Right cardiac atrium (tissue), 5 donors: Measurements from ENCODE around the gene CACNA2D1. TPM values are rescaled to one million over a fixed set of nuclear protein-coding genes. Genes with fewer than 3 reads are reported as not detected.

Source experiments
- ATAC-seq, 2 donors: fragments of 200-7000 bp; cut with Tn5 transposase; one replicate each; pipeline versions ENCODE4 v1.8.0 to v1.9.1; 2020; ENCODE audit warnings: moderate library complexity in 2 of 2, mild to moderate bottlenecking in 1 of 2
- DNase-seq, 3 donors: peaks; one replicate each; pipeline ENCODE4 v3.0.0-alpha.2; 2020
- H3K27ac ChIP-seq: one replicate; pipeline ENCODE4 v1.5.1; 2013; ENCODE audit warnings: mild to moderate bottlenecking, low read length, control low read depth, moderate library complexity
- H3K27me3 ChIP-seq: one replicate; pipeline ENCODE4 v1.6.1; 2013; ENCODE audit not compliant: control insufficient read depth, insufficient read depth
- H3K4me1 ChIP-seq: one replicate; pipeline ENCODE4 v1.6.1; 2013; ENCODE audit warnings: low read length; ENCODE audit not compliant: control insufficient read depth, insufficient read depth
- H3K4me3 ChIP-seq: one replicate; pipeline ENCODE4 v1.5.1; 2013; ENCODE audit warnings: low read length, control low read depth
- H3K9me3 ChIP-seq: one replicate; pipeline ENCODE4 v1.6.1; 2013; ENCODE audit warnings: low read length; ENCODE audit not compliant: control insufficient read depth
- WGBS: extraction: QIAGEN DNeasy Blood & Tissue Kit; methylation state at CpG from one replicate; pipeline ENCODE4 v1.1.7; 2013; 5-methylcytosine and 5-hydroxymethylcytosine counted together
- intact Hi-C, 4 donors: fragments of 100-400 bp; cut with DNase I; formaldehyde crosslinking; loops; one replicate each; pipeline versions ENCODE4 v1.11.0 to v1.14.0; 2022 to 2023
- polyA plus RNA-seq: library from polyadenylated mRNA; stranded (reverse); fragments of 200-250 nt; gene quantifications from one replicate; pipeline ENCODE4 v1.2.3, GENCODE V29; 2013
- total RNA-seq, 4 donors: library from RNA; stranded (reverse); fragmentation: NEBNext Ultra II Directional; extraction: Animal tissue kit (Norgen Biotek cat#: 25700); gene quantifications; one replicate each; pipeline ENCODE4 v1.2.1, GENCODE V29; 2021
- donor health status: healthy with polysubstance abuse.
- donor health status: DM: no; HTN: yes; CAD: no.
- donor health status: DM: no; HTN: no; CAD: no.
- donor health status: DM: no; HTN: yes; CAD: no; lungs with severe emphysema.
- donor health status: DM: yes; HTN: yes; CAD: no.

CACNA2D1 gene
- total and polyA plus RNA-seq, 5 donors, result 9.7 to 55.2 (median 42.4) TPM

GRCh38 chr7:81983406-81983805 lies 460.2 kb downstream of the CACNA2D1 start:
- Histone ChIP-seq H3K9me3 (no peaks in the 10 kb centered on the region), H3K27me3 (no peaks in the 10 kb centered on the region), H3K4me3 (no peak overlapping the region), H3K4me1 (no peaks in the 10 kb centered on the region), H3K27ac (no peak overlapping the region)
- DNase-seq, result no peak
- 86% methylated on average over 3 of the region's 3 CpGs for WGBS
- ATAC-seq, result no peak
- intact Hi-C loops, result no loop called here

- no peak for DNase-seq
- H3K4me1 ChIP-seq, result no peaks in the 10 kb centered on the region
- 88% methylated on average over 2 of the region's 2 CpGs for WGBS
Observed at GRCh38 chr7:81973117-81973516, 470.5 kb downstream of the CACNA2D1 start.

GRCh38 chr7:81960026-81960425 lies 483.6 kb downstream of the CACNA2D1 start:
- H3K27me3 ChIP-seq, result no peaks in the 10 kb centered on the region
- no peak overlapping the region for H3K27ac ChIP-seq
- intact Hi-C loops, result no loop called here
- 64% methylated on average over 2 of the region's 2 CpGs for WGBS
- no peaks in the 10 kb centered on the region for H3K9me3 ChIP-seq
- H3K4me3 ChIP-seq, result no peak overlapping the region
- no peak for DNase-seq
- ATAC-seq, result no peak
- H3K4me1 ChIP-seq, result no peaks in the 10 kb centered on the region

More at GRCh38 chr7:81973117-81973516, 470.5 kb downstream of the CACNA2D1 start:
- Histone ChIP-seq H3K9me3 (no peaks in the 10 kb centered on the region), H3K4me3 (no peak overlapping the region), H3K27me3 (no peaks in the 10 kb centered on the region), H3K27ac (no peak overlapping the region)
- no peak for ATAC-seq
- intact Hi-C loops, result no loop called here

- Histone ChIP-seq H3K4me1 (no peaks in the 10 kb centered on the region), H3K27ac (no peak overlapping the region), H3K9me3 (no peaks in the 10 kb centered on the region), H3K4me3 (no peak overlapping the region), H3K27me3 (no peaks in the 10 kb centered on the region)
- 51% methylated on average over 4 of the region's 4 CpGs for WGBS
- DNase-seq, result no peak
- peak; percentile 67 to 78 for ATAC-seq
- intact Hi-C loops, result loop anchor here in 3 of 4 donors (10.0 kb wide), 2 partner anchors 453 to 463 kb away; no protein-coding TSS in a partner anchor
Observed at GRCh38 chr7:81957517-81957916, 486.1 kb downstream of the CACNA2D1 start.

- Histone ChIP-seq H3K27ac (no peak overlapping the region), H3K4me3 (no peak overlapping the region), H3K27me3 (no peaks in the 10 kb centered on the region), H3K9me3 (no peaks in the 10 kb centered on the region), H3K4me1 (no peaks in the 10 kb centered on the region)
- intact Hi-C loops, result loop anchor here in 3 of 4 donors (10.0 kb wide), 2 partner anchors 452 to 462 kb away; no protein-coding TSS in a partner anchor
- ATAC-seq (peak; percentile 63 to 84), DNase-seq (no peak)
- 56% methylated on average over 4 of the region's 4 CpGs for whole genome bisulfite sequencing
Observed at GRCh38 chr7:81956520-81956919, 487.1 kb downstream of the CACNA2D1 start.

- no peak overlapping the region for H3K27ac ChIP-seq
- no peak overlapping the region for H3K4me3 ChIP-seq
- H3K9me3 ChIP-seq, result no peaks in the 10 kb centered on the region
- DNase-seq (no peak), ATAC-seq (no peak)
- H3K4me1 ChIP-seq, result no peaks in the 10 kb centered on the region
- H3K27me3 ChIP-seq, result no peaks in the 10 kb centered on the region
- intact Hi-C loops, result no loop called here
Observed at GRCh38 chr7:81949306-81949705, 494.3 kb downstream of the CACNA2D1 start.

- WGBS, result 38% methylated on average over 2 of the region's 2 CpGs
- no peak overlapping the region for H3K4me3 ChIP-seq
- intact Hi-C loops, result no loop called here
- H3K9me3 ChIP-seq, result no peaks in the 10 kb centered on the region
- DNase-seq (peak in 2 of 3 donors; percentile 50 to 79), ATAC-seq (peak; percentile 21 to 90)
- no peaks in the 10 kb centered on the region for H3K4me1 ChIP-seq
- H3K27me3 ChIP-seq, result no peaks in the 10 kb centered on the region
- H3K27ac ChIP-seq, result no peak overlapping the region
Observed at GRCh38 chr7:81944058-81944457, 499.5 kb downstream of the CACNA2D1 start.

- Histone ChIP-seq H3K4me3 (no peak overlapping the region), H3K27me3 (no peaks in the 10 kb centered on the region), H3K4me1 (no peaks in the 10 kb centered on the region), H3K27ac (no peak overlapping the region), H3K9me3 (no peaks in the 10 kb centered on the region)
- no peak for ATAC-seq
- intact Hi-C loops, result no loop called here
- no peak for DNase-seq
Observed at GRCh38 chr7:81937091-81937490, 506.5 kb downstream of the CACNA2D1 start.

GRCh38 chr7:81934596-81935301 lies 508.8 kb downstream of the CACNA2D1 start:
- 32% methylated on average over 6 of the region's 6 CpGs for WGBS
- no peaks in the 10 kb centered on the region for H3K9me3 ChIP-seq
- no peaks in the 10 kb centered on the region for H3K27me3 ChIP-seq
- H3K27ac ChIP-seq, result no peak overlapping the region
- H3K4me1 ChIP-seq, result no peaks in the 10 kb centered on the region
- peak; percentile 53 to 84 for ATAC-seq
- intact Hi-C loops, result no loop called here
- DNase-seq, result peak in 1 of 3 donors; percentile 24
- no peak overlapping the region for H3K4me3 ChIP-seq

- no peak overlapping the region for H3K4me3 ChIP-seq
- H3K27ac ChIP-seq, result no peak overlapping the region
- H3K4me1 ChIP-seq, result no peaks in the 10 kb centered on the region
- ATAC-seq (no peak), DNase-seq (no peak)
- intact Hi-C loops, result no loop called here
- H3K9me3 ChIP-seq, result no peaks in the 10 kb centered on the region
- H3K27me3 ChIP-seq, result no peaks in the 10 kb centered on the region
- WGBS, result 90% methylated on average over 2 of the region's 2 CpGs
Observed at GRCh38 chr7:81932936-81933335, 510.6 kb downstream of the CACNA2D1 start.

- H3K27ac ChIP-seq, result no peak overlapping the region
- intact Hi-C loops, result no loop called here
- H3K9me3 ChIP-seq, result no peaks in the 10 kb centered on the region
- no peaks in the 10 kb centered on the region for H3K27me3 ChIP-seq
- ATAC-seq, result no peak
- H3K4me1 ChIP-seq, result no peaks in the 10 kb centered on the region
- no peak for DNase-seq
- H3K4me3 ChIP-seq, result no peak overlapping the region
Observed at GRCh38 chr7:81929386-81929785, 514.2 kb downstream of the CACNA2D1 start.

GRCh38 chr7:81926154-81926553 lies 517.4 kb downstream of the CACNA2D1 start:
- H3K27me3 ChIP-seq, result no peaks in the 10 kb centered on the region
- no peaks in the 10 kb centered on the region for H3K4me1 ChIP-seq
- H3K4me3 ChIP-seq, result no peak overlapping the region
- no peak overlapping the region for H3K27ac ChIP-seq
- intact Hi-C loops, result no loop called here
- ATAC-seq (no peak), DNase-seq (no peak)
- H3K9me3 ChIP-seq, result no peaks in the 10 kb centered on the region
- 56% methylated on average over 2 of the region's 2 CpGs for WGBS
